GM11168 (cell line): Measurements from ENCODE around the gene SEPTIN11.

ENCODE experiments used
- in situ Hi-C: fragments of 300-500 bp; cut with MboI; formaldehyde crosslinking; loops from one replicate; pipeline ENCODE4 v1.12.0; 2022; ENCODE audit warnings: low sequenced_read_pairs; ENCODE audit not compliant: unreplicated experiment

SEPTIN11 gene

DNA sequence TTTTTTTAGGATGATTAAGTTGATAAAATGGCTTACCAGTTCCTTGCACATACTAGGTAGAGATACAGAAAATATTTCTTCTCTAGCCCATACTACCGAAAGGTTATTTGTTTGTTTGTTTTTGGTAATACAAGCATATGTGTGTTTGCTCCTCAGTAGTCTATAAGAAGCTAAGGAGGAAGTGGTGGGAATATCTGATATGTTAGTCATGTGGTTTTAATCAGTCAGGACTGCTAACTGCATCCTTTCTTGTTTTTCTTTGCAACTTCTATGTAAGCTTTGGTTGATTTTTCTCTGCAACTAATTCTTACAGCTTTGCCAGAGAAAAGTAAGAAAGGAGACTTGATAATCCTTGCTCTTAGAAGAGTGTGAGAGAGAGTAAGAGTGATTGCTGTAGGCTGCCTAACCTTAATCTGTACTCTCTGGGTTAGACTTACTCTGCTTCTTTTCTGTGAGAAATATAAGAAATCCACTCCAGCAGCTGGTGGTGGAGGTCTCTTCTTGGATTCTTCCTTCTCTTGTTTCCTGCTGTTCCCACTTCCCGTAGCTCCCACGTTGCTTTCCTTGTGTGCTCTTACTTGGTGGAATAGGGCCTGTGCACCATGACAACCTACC is 28.3 kb downstream of the SEPTIN11 start:
- in situ Hi-C loops, result no loop called here

DNA sequence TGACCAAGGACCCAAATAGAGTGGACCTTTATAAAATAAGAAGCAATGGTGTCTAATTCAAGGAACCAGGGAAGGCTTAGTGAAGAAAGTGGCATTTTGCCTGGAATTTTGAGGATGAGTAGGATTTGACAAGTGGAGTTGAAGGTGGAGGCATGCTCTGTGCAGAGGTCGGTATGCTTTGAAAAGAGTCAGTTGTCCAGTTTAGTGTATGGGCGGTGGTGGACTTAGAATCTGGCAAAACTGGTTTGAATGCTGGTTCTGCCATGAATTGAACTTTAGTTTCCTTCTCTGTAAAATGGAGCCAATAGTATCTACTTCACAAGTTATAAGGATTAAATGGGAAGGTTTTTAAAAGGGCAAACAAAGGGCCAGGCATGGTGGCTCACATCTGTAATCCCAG is 29.7 kb downstream of the SEPTIN11 start:
- in situ Hi-C loops, result no loop called here

DNA sequence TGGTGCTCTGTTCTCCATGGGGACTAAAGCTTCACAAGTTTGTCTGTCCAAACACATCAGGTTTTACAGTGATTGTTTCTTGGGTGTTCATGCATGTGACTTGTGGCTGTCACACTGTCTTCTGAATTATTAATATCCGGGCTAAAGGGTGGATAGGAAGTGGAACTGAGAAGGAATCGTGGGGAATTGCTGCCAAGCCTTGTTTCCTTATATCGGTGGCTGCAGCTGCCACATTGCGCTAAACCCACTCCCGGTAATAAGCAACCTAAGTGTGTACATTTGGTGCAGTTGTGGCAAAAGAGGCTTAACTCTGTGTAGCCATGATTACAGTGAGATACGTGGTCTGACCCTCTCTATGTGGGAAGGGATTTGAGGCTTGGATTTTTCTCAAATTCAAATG is 30.7 kb downstream of the SEPTIN11 start:
- in situ Hi-C loops, result no loop called here

DNA sequence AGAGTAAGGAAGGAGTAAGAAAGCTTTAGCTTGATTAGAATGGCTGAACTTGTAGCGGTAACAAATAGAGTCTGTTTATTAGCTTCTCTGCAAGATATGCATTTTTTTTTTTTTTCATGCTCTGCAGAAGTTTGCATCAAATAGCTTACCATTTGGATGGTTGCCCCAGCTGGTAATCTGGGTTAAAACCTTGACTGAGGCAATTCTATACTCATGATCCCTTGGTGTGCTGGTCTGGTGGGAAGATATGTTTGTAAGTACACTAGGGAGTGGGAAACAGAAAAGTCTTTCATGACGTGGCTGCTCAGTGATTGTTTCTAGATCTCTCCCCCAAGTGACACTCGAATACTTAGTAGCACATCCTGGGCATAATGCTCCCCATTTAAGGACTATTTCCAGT is 32.1 kb downstream of the SEPTIN11 start:
- in situ Hi-C loops, result no loop called here

DNA sequence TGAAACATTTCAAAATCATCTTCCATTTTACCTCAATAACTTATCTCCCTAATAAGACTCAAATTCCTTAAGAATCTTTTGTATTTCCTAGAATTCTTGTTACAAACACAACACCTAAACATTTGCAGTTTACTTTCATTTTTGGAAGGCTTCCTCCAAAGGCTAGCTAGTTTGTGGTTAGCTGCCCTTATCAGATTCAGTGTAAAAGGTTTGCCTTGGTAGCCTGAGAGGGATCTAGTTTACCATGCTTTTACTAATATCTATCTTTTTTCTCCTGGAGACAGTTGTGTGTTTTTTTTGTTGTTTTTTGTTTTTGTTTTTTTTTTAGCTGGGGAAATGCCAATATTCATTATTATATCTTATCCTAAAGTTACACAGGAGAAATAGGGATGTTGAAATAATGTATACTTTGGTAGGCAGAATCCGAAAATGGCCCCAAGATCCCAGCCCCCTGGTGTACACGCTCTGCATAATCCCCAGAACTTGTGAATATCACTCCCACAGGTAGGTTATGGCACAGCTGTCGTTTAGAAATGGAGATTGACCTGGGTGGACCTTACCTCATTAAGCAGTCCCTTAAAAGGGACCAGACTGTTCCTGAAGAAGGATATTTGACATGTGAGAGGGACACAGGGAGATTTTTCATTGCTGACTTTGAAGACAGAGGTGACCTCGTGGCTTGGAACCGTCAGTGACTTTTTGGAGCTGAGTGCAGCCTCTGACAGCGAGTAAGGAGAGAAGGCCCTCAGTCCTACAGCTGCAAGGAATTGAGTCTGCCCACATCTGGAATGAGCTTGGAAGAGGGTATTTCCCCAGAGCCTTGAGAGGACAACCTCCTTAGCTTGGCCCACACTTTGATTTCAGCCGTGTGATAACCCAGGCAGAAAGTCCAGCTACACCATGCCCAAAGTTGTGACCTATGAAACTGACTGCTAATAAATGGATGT is 33.4 kb downstream of the SEPTIN11 start:
- in situ Hi-C loops, result no loop called here

DNA sequence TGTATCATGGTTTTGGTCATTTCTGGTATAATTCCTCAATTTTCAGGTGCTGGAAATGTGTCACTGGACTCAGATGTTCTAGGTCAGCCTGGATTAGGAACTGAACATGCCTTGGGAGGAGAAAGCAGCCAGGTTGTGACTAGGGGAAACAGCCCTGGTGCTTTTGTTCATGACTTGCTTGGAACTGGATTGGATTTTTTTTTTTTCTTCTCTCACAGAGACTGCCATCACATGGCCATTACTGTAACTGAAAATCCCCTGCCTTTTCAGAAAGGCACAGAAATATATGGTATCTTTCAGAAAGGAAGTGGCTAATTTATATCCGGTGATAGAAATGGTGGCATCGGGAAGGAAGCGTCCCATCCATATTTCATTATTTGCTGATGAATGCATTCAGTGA is 34.6 kb downstream of the SEPTIN11 start:
- in situ Hi-C loops, result no loop called here

DNA sequence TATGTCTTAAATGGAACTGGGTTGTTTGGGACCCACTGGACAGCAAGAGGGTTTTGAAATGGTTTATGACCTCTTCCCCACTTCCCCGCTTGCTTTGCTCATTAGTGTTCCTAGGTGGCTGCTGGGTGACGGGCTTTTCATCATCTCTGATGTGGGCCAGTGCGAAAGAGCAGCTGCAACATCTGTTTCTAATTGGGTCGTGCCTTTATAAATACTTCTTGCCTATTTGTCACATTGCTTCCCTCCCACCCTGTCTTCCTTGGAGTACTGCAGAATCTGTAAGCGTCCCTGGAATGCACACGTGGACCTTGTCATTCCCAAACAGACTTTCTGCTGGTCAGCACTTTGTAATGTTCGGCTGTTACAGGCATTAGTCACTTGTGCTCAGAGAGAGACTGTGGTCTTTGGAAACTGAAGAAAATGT is 35.2 kb downstream of the SEPTIN11 start:
- in situ Hi-C loops, result no loop called here

DNA sequence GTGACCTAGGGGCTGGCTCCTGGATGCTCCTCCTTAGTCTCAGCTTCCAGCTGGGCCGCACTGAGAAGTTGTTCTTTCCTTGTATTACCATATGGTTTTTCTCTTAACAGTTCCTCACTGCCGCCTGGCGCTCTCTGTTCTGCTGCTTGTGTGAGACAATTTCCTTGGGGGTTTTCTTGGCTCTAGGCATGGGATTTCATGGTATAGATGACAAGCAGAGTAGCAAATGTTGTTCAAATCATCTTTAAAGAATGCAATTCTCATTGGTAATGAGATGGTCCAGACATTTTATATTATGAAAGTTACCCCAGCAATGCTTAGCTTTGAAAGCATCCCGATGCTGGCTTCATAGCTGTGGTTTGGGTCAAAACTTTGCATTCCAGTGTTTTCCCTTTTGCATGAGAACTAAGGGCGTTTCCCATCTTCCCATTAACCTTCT is 37.6 kb downstream of the SEPTIN11 start:
- in situ Hi-C loops, result no loop called here

DNA sequence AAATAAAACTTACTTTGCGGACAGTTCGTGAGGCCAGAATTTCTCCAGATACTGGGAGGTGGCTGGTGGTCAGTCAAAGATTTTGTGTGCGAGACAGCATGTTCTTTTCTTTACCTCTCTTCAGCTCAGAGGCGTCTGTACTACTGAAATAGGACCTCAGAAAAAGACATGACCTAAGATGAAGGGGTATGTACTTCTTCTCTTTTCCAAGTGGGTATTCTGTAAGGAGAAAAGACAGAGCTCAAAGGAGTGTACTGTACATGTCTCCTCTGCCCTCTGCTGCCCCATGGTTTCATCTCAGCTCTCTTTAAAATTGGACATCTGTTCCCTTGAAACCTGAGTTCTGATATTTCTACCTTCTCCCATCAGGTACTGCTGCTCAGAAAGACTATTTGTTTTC is 38.1 kb downstream of the SEPTIN11 start:
- in situ Hi-C loops, result no loop called here

DNA sequence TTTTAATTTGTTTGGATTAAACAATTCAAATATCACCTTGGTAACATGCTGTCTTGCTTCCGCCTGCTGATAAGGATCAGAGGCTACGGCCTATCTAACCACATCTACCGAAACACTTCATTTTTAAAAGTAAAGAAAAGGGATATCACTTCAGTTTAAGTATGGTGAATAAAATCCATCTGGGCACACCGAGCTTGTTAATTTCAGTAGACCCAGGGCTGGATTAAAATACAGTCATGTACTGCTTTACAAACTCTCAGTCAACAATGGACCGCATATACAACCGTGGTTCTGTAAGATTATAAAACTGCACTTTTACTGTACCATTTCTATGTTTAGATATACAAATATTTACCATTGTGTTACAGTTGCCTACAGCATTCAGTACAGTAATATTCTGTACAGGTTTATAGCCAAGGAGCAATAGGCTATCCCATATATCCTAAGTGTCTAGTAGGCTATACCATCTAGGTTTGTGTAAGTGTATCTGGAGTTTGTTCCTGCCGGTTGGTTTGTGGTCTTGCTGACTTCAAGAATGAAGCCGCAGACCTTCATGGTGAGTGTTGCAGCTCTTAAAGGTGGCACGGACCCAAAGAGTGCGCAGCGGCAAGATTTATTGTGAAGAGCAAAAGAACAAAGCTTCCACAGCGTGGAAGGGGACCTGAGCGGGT is 40.0 kb downstream of the SEPTIN11 start:
- in situ Hi-C loops, result no loop called here

DNA sequence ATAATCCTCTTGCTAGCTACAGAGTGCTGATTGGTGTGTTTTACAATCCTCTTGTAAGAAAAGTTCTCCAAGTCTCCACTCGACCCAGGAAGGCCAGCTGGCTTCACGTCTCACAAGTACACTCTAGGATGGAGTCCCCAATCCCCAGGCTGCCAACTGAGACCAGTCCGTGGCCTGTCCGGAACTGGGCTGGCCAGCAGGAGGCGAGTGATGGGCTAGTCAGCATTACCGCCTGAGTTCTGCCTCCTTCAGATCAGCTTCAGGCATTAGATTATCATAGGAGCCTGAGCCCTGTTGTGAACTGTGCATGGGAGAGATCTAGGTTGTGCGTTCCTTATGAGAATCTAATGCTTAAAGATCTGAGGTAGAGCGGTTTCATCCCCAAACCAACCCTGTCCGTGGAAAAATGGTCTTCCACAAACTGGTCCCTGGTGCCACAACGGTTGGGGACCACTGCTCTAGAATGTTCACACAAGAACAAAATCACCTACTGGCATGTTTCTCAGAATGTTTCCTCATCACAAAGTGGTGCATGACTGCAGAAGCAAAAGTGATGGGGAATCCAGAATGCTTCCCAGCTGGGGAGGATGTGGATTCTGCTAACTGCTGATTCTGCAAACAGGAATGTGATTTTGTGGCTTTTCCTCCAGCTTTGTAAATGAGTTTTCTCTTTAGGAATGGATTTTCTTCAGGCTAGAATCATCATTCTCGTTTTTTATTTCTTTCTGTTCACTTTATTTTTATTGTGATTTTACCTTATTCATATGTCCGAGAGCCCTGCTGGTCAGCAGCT is 40.9 kb downstream of the SEPTIN11 start:
- in situ Hi-C loops, result no loop called here

DNA sequence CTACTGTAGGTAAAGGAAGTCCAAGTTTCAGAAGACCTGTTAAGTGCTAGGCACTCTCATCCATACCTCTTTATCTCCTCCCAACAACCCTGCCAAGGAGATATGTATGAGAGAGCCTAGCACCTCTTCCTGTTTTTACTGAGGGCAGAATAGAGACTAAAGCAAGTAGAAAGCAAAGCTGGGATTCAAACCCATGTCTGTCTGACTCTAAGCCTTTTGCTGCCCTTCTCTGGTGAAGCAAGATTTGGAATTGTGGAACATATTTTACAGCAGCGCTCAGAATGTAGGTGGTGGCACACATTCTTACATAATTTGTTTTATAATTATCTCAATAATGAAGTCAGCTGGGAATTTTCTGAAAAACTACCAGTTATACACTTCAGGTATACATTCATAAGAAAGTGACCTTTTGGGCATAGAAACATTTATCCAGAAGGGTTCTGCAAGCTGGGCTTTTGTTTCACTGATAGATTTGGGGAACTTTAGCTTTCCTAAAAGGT is 41.7 kb downstream of the SEPTIN11 start:
- in situ Hi-C loops, result no loop called here

DNA sequence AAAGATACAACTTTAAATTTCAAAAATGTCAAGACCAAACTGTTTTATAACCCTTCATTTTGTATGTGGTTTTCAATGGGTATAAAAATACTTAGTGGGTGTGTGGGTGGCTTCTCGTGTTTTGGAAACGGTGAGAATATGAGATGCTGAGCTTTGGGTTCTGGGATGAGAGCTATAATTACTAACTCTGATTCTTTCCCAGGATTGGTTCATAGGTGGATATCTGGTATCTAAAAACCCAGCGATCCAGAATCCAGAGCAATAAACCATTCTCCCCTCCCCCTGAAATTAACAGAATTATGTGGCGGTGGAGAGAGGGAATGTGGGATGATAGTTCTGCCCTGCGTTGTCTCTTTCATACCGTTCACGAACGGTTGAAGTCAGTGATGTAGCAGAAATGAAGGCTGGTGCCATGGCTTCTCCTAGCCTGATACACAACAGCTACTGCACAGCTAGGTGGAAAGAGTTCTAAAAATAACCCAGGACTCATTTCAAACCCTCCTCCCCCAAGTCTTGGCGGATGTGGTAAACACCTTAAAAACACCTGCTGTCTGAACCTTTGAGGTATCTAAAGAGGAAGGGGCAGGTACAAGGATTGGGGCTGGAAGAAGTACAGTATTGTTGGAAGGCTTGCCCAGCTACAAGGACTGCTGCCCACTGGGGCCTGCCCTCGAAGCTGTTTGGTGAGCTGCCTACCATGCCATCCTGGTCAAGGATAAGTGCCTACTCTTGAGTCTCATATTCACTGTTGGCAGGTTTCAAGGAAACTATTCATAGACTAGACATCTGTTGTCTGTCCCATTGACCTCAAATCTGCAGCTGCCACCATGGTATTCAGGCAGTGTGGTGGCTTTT is 44.5 kb downstream of the SEPTIN11 start:
- in situ Hi-C loops, result no loop called here

DNA sequence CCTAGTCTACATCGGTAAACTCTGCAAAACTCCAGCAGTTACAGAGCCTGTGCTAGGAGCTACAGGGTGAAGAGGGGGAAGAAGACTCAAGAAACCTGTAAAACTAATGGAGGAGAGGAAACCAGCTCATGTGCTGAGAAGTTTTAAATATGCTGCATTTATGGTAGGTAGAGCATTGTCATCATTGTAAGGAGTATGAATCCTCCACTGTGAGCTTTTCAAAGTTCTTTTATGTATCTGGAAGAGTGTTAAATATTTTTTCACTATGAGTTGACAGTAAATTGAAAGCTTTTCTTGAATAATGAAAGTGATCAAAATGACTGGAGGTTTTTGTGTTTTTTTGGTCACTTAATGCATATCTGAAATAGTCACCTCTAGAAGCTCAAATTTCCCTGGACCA is 46.2 kb downstream of the SEPTIN11 start:
- in situ Hi-C loops, result no loop called here

DNA sequence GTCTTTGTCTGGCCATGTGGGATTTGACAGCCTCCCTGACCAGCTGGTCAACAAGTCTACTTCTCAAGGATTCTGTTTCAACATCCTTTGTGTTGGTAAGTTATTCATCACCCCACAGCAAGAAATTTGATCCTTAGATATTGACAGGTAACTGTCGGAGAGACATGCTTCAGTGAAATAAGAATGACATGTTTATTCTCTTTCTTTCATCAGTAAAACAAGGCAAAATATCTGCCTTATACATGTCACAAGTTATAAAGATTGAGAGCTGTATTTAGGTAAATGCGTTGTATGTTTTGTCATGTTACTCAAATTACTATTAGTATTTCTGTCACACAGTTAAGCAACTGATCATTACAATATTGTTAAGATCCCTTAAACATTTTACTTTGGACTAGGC is 46.9 kb downstream of the SEPTIN11 start:
- in situ Hi-C loops, result no loop called here

DNA sequence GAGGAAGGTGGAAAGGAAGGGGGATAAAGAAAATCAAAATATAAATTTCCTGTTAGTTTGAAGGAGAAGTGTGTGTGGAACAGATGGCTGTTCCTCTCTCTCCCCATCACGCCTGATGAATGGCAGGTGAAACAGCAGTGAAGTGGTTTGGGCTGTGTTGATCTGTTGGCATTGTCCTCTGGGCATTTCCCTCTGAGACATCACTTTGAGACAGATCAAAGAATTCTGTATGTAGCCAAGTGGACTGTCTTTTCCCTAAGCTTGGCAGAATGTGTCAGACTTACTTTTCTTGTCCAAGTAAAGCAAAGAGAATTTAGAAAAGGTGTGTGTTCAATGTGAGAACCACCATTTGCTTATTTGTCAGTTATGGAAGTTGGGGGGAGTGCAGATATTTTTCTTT is 47.5 kb downstream of the SEPTIN11 start:
- in situ Hi-C loops, result no loop called here

DNA sequence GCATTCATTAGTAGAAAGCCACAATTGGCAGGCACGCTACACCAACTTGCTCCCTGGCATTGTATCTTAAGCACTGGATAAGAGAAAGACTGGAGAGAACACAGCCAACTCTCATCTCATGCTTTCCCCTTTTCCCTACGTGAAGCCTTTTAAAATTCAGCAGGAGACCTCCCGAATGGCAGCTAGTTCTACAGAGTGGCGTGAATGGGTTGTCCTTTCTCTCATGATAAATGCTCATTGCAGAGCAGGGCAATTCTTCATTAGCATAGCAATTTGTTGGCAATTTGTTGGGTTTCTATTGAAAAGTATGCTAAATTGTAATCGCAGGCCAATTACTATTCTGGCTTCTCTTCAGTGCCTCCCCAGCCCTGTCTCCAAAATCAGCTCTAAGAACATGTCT is 48.0 kb downstream of the SEPTIN11 start:
- in situ Hi-C loops, result no loop called here

DNA sequence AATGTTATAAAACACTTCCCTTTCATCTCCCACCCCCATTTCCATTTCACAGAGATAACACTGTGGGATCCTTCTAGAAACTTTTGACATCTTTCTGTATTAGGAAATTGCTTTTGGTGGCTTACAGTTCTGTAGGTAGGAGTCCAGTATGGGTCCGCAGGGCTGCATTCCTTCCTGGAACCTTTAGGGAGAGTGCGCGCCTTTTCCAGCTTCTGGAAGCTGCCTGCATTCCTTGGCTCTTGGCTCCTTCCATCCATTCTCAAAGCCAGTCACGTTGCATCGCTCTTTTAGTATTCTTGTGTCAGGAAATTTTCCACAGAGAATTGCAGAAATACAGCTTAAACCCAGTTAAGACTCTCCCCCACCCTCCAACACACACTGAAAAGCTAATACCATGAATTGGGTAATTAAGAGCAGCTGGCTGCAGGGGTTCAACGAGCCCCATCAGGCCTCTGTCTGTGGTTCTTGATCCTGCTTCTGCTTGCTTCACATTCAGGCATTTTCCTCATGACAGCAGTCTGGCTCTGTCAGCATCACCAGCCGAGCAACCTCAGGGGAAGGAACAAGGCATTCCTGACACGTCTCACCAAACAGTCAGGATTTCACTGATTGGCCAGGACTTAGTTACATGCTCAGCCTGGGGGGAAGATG is 48.8 kb downstream of the SEPTIN11 start:
- in situ Hi-C loops, result no loop called here
